A673 (cell line): Measurements from ENCODE around the gene KCNQ1. TPM values are rescaled to one million over a fixed set of nuclear protein-coding genes. Genes with fewer than 3 reads are reported as not detected.

Experiments
- BruUV-seq: library from RNA; stranded (reverse); fragments of 400-500 nt; replicated peaks from 2 replicates; lab custom pipeline; 2021; lab: Mats Ljungman, UMichigan
- CTCF ChIA-PET: fragments of 300-600 bp; sonication (Branson Sonifier 250); formaldehyde crosslinking; loops from one replicate; lab custom pipeline; 2022; ENCODE audit warnings: antibody characterized with exemption; lab: Charles Lee
- POLR2A ChIA-PET: fragments of 300-600 bp; sonication (Branson Sonifier 250); formaldehyde crosslinking; loops from one replicate; lab custom pipeline; 2022; ENCODE audit warnings: antibody characterized with exemption; ENCODE audit not compliant: low non-redundant PET; lab: Charles Lee
- DNase-seq: peaks from one replicate; pipeline ENCODE4 v3.0.0-alpha.2; 2015; ENCODE audit warnings: low spot score
- H3K27ac ChIP-seq: fragments of 200-600 bp; sonication (generic); 2 replicates; pipeline ENCODE4 v1.5.1; 2016; ENCODE audit warnings: mixed run types, low read depth, mild to moderate bottlenecking, mixed read lengths, antibody characterized with exemption, low read length; ENCODE audit not compliant: poor library complexity, severe bottlenecking
- H3K27me3 ChIP-seq: fragments of 200-600 bp; sonication (generic); replicated peaks from 2 replicates; pipeline ENCODE4 v1.6.1; 2017; ENCODE audit warnings: mixed run types, low read depth, mild to moderate bottlenecking, mixed read lengths, antibody characterized with exemption, low read length; ENCODE audit not compliant: insufficient read depth, poor library complexity
- H3K36me3 ChIP-seq: fragments of 200-600 bp; sonication (generic); 2 replicates; pipeline ENCODE4 v1.6.1; 2016; ENCODE audit warnings: mixed run types, mild to moderate bottlenecking, mixed read lengths, antibody characterized with exemption, low read length; ENCODE audit not compliant: insufficient read depth, poor library complexity, severe bottlenecking
- H3K4me1 ChIP-seq: fragments of 200-600 bp; sonication (generic); 2 replicates; pipeline ENCODE4 v1.6.1; 2017; ENCODE audit warnings: mixed run types, mild to moderate bottlenecking, mixed read lengths, antibody characterized with exemption, low read length; ENCODE audit not compliant: insufficient read depth, poor library complexity, severe bottlenecking
- H3K4me3 ChIP-seq: fragments of 200-600 bp; sonication (generic); 2 replicates; pipeline ENCODE4 v1.5.1; 2016; ENCODE audit warnings: low read depth, mixed run types, mild to moderate bottlenecking, mixed read lengths, low read length; ENCODE audit not compliant: poor library complexity, severe bottlenecking
- H3K9me3 ChIP-seq: fragments of 200-600 bp; sonication (generic); 2 replicates; pipeline ENCODE4 v1.6.1; 2016; ENCODE audit warnings: mixed run types, low read depth, mild to moderate bottlenecking, mixed read lengths, antibody characterized with exemption, low read length; ENCODE audit not compliant: poor library complexity, severe bottlenecking
- CTCF ChIP-seq: fragments of 300-800, 200-600 bp; sonication (generic); conservative IDR thresholded peaks from 2 replicates; pipeline ENCODE4 v1.5.1; 2017; ENCODE audit warnings: low read depth, mild to moderate bottlenecking, antibody characterized with exemption, low read length, moderate library complexity, mixed read lengths
- EZH2 ChIP-seq: fragments of 200-600 bp; sonication (generic); IDR thresholded peaks from 2 replicates; pipeline ENCODE4 v1.6.1; 2017; ENCODE audit warnings: borderline replicate concordance, low read depth, mild to moderate bottlenecking, mixed read lengths, antibody characterized with exemption, low read length; ENCODE audit not compliant: poor library complexity, severe bottlenecking
- intact Hi-C: fragments of 100-400 bp; cut with micrococcal nuclease; formaldehyde crosslinking; loops from one replicate; pipeline ENCODE4 v1.10.0; 2022; ENCODE audit not compliant: unreplicated experiment
- total RNA-seq: library from RNA; stranded (reverse); gene quantifications from 2 replicates; pipeline ENCODE4 v1.2.3, GENCODE V29; 2021

KCNQ1 gene
- total RNA-seq, 1 experiment from 2014 or later, result not detected

DNA sequence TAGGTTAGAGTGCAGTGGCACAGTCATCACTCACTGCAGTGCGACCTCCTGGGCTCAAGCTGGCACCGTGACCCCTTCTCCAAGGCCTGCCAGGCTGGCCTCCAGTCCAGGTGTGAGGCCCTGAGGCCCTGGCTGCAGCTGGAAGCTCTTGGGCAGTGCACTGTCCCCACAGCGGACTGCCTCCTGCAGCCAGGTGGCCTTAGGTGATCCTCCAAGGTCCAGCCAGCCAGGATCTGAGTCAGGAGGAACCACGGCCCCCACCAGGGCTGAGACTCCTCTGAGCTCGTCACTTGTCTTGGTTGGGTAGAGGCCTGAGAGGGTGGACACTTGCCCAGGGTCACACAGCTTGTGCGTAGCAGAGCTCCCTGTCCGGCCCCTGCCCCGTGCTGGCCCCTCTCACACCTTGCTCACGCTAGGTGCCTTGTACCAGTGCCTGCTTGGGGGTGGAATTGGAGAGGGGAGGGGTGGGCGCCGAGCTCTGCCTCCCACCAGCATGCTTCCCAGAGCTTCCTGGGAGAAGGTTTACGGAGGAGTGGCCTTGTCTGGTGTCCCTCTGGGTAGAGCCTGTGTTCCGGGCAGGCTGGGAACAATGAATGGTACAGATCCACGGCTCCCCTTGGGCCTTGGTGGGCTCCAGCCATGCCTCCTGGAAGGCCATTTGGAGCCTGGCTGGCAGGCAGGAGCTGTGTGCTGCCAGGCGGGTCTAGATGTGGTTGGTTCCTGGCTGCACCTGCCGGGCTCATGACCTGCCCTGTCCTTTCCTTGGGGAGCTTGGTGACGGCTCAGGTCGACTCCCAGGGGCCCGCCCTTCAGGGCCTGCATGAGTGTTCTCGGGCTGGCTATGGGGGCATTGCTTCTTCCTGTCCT lies 20.6 kb downstream of the KCNQ1 start:
- TF ChIP-seq CTCF (no peak), EZH2 (no peak)
- DNase-seq, result no peak
- Histone ChIP-seq H3K27me3 (peaks cover 4% of the 10 kb centered on the region), H3K9me3 (no peaks in the 10 kb centered on the region), H3K36me3 (no peaks in the 10 kb centered on the region), H3K4me1 (no peaks in the 10 kb centered on the region), H3K4me3 (no peak overlapping the region), H3K27ac (no peak overlapping the region)
- no TSS peak for BruUV-seq
- ChIA-PET POLR2A (no interaction called here), CTCF (no interaction called here)
- intact Hi-C loops, result no loop called here

- ChIA-PET POLR2A (no interaction called here), CTCF (no interaction called here)
- intact Hi-C loops, result no loop called here
- Histone ChIP-seq H3K4me3 (no peak overlapping the region), H3K27ac (no peak overlapping the region), H3K9me3 (no peaks in the 10 kb centered on the region), H3K27me3 (peaks cover 7% of the 10 kb centered on the region), H3K36me3 (no peaks in the 10 kb centered on the region), H3K4me1 (no peaks in the 10 kb centered on the region)
- TF ChIP-seq CTCF, result no peak
- TF ChIP-seq EZH2, result no peak
- BruUV-seq, result no TSS peak
- no peak for DNase-seq
These were observed 21.4 kb downstream of the KCNQ1 start for GRCh38 chr11:2466069-2466801.

DNA sequence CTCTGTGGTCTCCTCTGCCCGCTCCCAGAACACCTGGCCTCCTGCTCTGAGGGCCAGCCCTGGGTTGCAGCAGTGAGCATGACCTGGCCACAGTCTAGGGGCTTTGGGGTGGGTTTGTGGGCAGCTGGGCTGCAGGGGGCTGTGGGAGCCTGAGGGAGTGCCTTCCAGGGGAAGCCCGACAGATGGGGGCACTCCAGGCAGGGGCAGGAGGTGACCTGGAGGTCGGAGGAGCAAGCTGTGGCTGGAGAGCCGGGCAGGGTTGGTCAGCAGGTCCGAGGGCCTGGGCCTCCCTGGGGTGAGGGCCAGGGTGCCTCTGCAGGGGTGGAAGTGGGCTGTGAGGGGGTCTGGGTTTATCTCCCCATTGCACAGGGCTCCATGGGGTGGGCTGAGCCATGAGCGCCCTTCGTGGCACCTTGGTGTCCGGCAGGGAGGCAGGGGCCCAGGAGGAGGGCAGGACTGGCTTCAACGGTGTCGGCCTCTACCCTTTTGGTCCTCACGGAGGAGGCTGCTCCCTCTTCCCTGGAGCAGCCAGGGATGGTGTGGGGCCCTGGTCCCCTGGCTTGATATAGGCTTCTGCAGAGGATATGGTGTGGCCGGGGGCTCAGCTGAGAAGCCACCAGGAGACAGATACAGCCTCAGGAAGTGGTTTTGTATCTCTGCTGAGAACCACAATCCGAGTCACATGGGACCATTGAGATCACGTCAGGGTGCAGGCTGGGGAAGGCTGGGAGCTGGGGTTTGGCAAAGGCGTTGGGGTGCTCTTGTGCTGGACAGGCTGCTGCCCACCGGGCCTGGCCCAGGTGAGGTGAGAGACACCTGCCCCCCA lies 22.3 kb downstream of the KCNQ1 start:
- no peak for TF ChIP-seq CTCF
- TF ChIP-seq EZH2, result no peak
- H3K4me3 ChIP-seq, result no peak overlapping the region
- H3K27me3 ChIP-seq, result peaks cover 7% of the 10 kb centered on the region
- no peak for DNase-seq
- no peaks in the 10 kb centered on the region for H3K36me3 ChIP-seq
- POLR2A ChIA-PET, result no interaction called here
- no peak overlapping the region for H3K27ac ChIP-seq
- CTCF ChIA-PET, result no interaction called here
- H3K9me3 ChIP-seq, result no peaks in the 10 kb centered on the region
- H3K4me1 ChIP-seq, result no peaks in the 10 kb centered on the region
- BruUV-seq, result no TSS peak
- intact Hi-C loops, result no loop called here
